ENCODE results near the gene NEK4.

DNA sequence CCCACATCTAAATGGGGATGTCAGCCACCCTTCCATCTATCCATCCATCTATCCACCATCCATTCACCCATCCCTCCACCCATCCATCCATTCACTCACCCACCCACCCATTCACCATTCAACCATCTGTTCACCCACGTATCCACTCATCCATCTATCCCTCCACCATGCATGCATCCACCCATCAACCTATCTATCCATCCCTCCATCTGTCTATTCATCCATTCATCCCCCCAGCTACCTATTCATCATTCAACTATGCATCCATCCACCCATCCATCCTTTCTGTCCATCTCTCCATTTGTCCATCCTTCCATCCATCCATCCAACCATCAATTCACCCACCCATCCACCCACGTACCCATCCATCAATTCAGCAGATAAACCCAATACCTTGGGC, 38.4 kb upstream of the NEK4 start:
- TF ChIP-seq, protein P1, sequence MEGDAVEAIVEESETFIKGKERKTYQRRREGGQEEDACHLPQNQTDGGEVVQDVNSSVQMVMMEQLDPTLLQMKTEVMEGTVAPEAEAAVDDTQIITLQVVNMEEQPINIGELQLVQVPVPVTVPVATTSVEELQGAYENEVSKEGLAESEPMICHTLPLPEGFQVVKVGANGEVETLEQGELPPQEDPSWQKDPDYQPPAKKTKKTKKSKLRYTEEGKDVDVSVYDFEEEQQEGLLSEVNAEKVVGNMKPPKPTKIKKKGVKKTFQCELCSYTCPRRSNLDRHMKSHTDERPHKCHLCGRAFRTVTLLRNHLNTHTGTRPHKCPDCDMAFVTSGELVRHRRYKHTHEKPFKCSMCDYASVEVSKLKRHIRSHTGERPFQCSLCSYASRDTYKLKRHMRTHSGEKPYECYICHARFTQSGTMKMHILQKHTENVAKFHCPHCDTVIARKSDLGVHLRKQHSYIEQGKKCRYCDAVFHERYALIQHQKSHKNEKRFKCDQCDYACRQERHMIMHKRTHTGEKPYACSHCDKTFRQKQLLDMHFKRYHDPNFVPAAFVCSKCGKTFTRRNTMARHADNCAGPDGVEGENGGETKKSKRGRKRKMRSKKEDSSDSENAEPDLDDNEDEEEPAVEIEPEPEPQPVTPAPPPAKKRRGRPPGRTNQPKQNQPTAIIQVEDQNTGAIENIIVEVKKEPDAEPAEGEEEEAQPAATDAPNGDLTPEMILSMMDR (IDR thresholded peaks at IDR 0.05; ENCODE audit: insufficient read depth, low read length), result no peak
- no peak for TF ChIP-seq GABPA (IDR thresholded peaks at IDR 0.05; ENCODE audit: low read depth)
- TF ChIP-seq, protein P2, sequence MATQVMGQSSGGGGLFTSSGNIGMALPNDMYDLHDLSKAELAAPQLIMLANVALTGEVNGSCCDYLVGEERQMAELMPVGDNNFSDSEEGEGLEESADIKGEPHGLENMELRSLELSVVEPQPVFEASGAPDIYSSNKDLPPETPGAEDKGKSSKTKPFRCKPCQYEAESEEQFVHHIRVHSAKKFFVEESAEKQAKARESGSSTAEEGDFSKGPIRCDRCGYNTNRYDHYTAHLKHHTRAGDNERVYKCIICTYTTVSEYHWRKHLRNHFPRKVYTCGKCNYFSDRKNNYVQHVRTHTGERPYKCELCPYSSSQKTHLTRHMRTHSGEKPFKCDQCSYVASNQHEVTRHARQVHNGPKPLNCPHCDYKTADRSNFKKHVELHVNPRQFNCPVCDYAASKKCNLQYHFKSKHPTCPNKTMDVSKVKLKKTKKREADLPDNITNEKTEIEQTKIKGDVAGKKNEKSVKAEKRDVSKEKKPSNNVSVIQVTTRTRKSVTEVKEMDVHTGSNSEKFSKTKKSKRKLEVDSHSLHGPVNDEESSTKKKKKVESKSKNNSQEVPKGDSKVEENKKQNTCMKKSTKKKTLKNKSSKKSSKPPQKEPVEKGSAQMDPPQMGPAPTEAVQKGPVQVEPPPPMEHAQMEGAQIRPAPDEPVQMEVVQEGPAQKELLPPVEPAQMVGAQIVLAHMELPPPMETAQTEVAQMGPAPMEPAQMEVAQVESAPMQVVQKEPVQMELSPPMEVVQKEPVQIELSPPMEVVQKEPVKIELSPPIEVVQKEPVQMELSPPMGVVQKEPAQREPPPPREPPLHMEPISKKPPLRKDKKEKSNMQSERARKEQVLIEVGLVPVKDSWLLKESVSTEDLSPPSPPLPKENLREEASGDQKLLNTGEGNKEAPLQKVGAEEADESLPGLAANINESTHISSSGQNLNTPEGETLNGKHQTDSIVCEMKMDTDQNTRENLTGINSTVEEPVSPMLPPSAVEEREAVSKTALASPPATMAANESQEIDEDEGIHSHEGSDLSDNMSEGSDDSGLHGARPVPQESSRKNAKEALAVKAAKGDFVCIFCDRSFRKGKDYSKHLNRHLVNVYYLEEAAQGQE (IDR thresholded peaks at IDR 0.05; ENCODE audit: insufficient replicate concordance, low read depth), result no peak
- no peak for TF ChIP-seq POLR2AphosphoS5 (IDR thresholded peaks at IDR 0.05; ENCODE audit: low read depth)

All from HL-60 (cell line).